GM19328 (cell line): Measurements from ENCODE around the gene KIAA0232.

Experiments used
- ATAC-seq: cut with Tn5 transposase; IDR thresholded peaks from one replicate; pipeline ENCODE4 v1.9.1; 2021; ENCODE audit warnings: mild to moderate bottlenecking, moderate library complexity; ENCODE audit not compliant: unreplicated experiment

The KIAA0232 gene, protein sequence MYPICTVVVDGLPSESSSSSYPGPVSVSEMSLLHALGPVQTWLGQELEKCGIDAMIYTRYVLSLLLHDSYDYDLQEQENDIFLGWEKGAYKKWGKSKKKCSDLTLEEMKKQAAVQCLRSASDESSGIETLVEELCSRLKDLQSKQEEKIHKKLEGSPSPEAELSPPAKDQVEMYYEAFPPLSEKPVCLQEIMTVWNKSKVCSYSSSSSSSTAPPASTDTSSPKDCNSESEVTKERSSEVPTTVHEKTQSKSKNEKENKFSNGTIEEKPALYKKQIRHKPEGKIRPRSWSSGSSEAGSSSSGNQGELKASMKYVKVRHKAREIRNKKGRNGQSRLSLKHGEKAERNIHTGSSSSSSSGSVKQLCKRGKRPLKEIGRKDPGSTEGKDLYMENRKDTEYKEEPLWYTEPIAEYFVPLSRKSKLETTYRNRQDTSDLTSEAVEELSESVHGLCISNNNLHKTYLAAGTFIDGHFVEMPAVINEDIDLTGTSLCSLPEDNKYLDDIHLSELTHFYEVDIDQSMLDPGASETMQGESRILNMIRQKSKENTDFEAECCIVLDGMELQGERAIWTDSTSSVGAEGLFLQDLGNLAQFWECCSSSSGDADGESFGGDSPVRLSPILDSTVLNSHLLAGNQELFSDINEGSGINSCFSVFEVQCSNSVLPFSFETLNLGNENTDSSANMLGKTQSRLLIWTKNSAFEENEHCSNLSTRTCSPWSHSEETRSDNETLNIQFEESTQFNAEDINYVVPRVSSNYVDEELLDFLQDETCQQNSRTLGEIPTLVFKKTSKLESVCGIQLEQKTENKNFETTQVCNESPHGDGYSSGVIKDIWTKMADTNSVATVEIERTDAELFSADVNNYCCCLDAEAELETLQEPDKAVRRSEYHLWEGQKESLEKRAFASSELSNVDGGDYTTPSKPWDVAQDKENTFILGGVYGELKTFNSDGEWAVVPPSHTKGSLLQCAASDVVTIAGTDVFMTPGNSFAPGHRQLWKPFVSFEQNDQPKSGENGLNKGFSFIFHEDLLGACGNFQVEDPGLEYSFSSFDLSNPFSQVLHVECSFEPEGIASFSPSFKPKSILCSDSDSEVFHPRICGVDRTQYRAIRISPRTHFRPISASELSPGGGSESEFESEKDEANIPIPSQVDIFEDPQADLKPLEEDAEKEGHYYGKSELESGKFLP (N-terminal part only)

GRCh38 chr4:6782147-6782845, at the start of gene KIAA0232:
Gene KIAA0232, plus strand, starts transcription at chr4:6782727. Its CDS starts 41,727 bp downstream, at chr4:6824454.
- peak; percentile 63 for ATAC-seq

- ATAC-seq, result no peak
Observed at GRCh38 chr4:6733358-6734164, 49.0 kb upstream of the KIAA0232 start.

DNA sequence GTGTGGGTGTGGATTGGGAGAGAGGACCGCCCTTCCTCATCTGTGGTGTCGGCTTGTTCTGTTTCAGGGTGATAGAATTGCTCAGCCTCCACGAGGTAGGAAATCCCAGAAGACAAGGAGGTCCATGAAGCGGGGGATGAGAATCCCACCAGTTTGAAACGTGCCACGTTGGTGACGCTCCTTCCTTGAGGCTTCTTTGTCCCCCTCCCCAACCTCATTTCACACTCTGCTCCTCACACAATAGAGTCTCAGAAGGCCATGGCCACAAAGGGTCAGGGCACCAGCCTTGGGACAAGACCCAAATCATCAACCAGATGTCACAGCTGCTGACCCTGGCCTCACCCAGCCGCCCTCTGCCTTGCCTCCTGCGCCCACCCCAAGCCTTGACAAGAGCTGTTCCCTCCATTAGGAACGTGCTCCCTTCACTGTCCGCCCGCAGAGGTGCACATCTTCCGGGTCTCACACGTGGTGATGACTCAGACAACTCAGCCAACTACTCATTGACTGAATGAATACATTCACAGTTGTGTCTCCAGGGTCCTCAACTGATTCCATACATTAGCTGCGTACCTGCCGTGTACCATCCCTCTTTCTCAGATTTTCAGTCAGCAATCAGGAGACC, 48.3 kb upstream of the KIAA0232 start:
- ATAC-seq, result no peak

DNA sequence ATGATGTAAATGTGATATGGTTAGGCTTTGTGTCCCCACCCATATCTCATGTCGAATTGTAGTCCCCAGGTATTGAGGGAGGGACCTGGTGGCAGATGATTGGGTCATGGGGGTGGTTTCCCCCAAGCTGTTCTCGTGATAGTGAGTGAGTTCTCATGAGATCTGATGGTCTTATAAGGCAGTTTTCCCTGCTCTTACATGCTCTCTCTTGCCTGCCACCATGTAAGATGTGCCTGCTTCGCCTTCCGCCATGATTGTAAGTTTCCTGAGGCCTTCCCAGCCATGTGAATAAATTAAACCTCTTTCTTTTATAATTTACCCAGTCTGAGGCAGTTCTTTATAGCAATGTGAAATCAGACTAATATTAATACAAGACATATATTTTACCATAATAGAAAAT, 42.6 kb upstream of the KIAA0232 start:
- no peak for ATAC-seq

GRCh38 chr4:6740347-6740746, 42.2 kb upstream of the KIAA0232 start:
- no peak for ATAC-seq

DNA sequence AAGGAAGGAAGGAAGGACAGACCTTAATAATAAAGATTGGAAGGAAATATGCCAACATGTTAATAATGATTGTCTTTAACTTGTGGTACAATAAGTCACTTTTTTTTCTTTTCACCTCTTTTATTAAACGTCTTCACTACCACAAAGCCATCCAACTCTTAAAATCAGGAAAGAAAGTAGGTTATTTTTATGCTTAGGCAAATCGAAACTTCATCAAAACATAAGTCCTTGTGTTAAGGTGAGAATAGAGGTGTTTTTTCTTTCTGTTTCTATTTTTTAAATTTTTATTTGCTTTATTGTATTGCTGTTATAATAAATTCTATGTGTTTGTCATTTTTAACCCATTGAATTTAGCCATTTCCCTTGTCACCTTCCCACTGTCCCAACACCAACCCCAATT, 40.0 kb upstream of the KIAA0232 start:
- no peak for ATAC-seq

DNA sequence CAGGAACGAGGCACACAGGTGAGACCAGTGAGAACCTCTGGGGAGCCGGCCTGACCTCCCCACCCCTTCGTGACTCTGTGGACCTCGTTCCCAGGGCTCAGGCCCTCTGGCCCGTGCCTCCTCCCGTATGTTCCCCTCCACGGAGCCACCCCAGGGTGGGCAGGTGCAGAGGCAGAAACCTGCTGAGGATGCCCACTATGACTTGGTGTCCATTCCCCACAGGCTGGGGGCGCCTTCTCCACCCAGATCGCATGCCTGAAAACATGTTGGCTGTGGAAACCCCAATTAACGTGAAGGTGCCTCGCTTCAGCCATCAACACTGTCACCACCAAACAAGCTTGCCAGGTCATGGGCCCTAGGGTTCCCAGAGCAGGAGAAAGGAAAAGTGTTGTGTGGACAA, 39.5 kb upstream of the KIAA0232 start:
- no peak for ATAC-seq

DNA sequence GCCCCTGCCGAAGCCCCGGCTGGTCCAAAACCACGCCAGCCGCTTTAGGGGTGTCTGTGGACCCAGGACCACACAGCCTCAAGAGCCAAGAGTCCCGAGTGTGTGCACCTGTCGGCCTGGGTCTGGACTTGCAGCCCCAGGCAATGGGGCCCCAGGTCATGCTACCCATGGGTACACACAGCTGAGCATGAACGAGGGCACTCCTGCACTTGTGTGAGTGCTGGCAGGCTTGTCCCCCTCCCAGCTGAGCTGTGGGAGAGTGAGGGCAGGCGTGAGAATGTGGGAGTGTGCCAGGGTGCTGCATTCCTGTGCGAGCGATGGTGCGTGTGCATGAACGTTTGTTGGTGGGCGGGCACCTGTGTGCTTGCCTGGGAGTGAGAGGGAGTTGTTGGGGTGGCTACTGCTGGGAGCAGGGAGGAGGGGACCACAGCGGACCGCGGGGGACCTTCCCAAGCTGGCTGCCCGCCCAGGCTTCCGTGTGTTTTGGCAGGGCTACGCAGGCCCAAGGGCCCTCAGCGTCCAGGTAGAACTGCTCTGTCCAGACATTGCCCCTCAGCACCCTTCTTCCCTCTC, 35.7 kb upstream of the KIAA0232 start:
- ATAC-seq, result no peak

DNA sequence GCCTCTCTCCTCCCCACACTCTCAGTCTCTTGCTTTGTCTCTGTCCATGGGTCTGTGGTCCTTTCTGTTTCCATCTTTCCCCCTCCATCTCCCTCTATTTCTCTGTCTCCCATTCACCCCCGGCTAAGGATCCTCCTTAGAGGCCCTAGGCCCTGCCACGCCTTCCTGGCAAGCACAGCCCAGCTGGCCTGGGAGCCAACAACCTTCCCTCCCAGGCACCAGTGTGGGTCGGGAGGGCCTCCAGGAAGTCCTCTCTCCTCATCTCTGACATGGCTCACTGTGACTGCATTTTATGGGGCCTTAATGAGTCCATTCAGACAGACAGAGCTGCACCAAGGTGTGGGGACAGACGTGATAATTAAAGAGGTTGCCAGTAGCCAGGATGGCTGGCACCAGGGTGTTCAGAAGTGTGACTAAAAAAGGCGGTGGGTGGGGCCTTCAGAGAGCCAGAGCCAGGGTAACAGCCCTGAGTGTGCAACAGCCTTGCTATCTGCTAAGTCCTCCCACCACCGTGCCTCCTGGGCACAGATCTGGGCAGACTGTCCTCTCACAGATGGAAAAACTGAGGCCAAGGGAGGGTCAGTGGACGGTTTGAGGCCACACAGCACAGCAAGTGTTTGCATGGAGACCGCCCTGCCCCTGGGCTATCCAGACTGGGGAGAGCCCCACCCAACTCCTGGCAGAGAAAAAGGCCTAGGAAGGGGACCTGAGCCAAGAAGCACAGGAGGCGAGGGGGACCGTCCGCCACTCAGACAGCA, 35.1 kb upstream of the KIAA0232 start:
- ATAC-seq, result no peak

DNA sequence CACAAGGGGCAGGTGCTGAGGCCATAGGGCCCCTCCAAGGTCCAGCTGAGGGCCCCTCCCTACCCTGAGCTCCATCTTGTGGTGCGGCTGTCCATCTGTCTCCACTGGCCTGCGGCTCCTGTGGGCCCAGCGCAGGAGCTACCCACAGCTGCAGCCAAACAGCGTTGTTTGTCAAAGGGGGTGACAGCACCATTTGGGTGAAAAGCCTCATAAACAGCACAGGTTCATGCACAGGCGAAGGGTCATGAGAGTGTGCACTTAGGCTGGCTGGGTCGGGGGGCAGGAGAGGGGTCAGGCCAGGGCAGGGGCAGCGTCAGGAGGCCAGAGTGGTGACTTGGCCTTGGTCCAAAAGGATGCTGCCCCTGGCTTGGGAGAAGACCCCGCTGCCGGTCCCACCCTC, 34.2 kb upstream of the KIAA0232 start:
- no peak for ATAC-seq

DNA sequence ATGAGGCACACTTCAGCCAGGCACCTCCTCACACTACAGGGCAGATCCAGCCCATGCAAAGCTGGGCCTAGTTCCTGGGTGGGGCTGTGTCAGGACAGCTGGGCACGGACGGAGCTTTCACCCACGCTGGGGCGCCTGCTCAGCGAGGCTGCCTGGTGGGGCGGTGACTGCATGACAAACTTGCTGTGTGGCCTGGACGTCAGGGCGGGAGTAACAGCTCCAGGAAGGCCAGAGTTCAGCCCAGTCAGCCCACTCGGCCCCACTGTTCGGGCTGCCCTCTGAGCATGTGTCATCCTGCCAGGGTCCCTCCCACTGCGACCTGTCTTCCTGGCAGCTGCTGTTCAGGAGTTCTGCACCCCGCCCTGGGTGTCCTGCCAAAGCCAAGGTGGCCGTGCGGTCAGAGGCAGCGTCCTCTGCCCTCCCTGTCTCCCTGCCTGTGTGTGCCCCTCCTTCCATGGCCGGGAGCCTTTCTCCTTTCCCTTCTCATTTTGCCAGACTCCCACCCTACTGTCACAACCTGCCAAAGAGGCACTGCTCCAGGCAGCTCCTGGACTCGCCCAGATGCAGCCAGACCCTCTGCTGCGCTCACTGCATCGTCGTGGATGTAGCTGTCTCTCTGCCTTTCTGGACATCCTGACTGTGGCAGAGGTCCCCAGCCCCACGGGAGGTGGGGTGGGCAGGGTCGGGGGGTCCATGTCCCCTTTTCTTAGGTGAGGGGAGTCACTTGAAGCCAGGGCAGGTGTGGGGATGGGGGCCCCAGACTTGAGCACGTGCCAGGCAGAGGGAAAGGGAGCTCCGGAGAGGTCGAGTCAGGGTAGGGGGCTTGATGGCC, 33.0 kb upstream of the KIAA0232 start:
- ATAC-seq, result no peak

DNA sequence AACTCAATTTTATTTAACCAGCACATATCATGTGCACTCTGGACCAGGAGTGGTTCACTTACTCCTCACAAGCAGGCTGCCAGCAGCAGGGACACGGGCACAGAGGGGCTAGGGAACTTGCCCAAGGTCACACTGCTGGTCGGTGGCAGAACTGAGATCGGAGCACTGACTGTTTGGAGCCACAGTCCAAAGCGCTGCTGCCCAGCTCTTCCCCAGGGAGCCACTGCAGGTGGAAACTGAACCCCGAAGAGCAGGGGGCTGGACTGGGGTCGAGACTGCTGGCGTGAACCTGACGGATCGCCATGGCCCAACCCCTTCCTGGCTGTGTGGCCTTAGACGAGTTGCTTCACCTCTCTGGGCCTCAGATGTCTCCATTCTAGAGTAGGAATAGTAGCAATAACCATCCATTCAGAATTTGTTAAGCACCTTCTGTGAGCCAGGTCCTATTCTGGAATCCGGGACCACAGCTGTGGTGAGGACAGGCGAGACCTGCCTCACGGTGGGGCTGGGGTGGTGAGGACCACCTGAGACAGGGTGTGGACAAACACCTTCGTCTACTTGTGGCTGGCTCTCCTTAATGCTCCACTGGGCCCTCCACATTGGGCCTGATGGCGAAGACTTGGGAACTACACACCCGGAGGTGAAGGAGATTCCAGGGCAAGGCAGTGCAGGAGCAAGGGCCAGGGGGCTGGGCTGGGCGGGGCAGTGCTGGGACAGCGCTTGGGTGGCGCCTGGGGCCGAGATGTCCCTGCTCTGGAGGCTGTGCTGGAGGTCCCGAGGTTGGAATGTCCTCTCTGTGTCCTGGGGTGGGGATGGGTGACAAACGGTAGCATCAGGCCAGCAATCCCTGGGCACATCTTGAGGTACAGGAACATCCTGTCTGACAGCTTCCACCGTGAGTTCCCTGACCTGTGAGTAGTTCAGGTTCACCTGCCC, 32.0 kb upstream of the KIAA0232 start:
- no peak for ATAC-seq

DNA sequence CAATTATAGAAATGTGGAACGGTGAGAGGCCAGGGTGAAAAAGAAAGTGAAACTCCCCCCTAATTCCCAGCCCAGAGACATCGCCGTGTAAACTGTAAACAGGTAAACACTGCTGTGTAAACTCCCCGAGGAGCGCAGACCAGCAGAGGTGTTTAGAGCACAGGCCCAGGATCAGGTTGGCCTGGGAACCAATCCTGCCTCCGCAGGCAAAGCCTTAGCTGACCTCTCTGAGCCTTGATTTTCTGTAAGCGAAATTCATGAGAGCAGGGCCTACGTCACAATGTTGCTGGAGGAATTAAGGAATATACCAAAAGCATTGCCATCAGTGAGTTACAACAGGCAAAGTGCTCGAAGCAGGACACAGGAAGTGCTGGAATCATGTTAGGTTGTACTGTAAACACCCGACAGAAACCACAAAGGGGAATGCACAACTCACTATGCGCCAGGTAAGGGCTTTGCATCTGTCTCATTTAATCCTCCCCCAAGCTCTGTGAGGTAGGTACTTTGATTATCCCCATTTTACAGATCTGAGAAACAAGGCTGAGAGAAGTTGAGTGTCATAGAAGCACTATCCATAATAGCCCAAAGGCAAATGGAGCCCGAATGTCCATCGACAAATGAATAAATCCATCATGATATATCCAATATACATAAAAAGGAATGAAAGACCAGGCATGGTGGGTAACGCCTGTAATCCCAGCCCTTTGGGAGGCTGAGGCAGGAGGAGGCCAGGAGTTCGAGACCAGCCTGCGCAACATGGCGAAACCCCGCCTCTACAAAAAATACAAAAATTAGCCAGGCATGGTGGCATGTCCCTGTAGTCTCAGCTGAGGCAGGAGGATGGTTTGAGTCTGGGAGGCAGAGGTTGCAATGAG, 30.7 kb upstream of the KIAA0232 start:
- no peak for ATAC-seq

- no peak for ATAC-seq
Observed at GRCh38 chr4:6752486-6752829, 30.1 kb upstream of the KIAA0232 start.

DNA sequence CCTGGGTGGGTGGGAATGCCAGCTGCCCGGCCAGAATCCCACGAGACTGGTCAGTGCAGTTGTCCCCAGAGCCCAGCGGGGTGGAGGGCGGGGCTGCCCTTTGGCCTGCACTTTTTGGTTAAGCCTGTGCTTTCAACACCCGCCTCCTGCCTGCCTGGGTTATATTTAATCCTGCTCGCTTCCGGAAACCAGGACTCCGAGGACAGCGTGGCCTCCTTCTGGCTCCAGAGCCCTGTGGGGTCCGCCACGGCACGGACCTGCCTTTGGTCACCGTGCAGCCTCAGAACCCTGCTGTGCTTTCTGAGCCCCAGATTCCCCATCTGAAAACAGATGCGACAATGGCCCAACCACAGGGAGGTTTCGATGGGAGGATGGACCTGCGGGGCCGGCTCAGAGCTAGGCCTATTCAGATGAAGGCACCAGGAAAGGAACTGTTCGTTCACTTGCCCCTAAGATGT, 29.4 kb upstream of the KIAA0232 start:
- no peak for ATAC-seq
